Nephron progenitor cell (in vitro differentiated cells): ENCODE results near the gene HACD2.

Source experiments
- DNase-seq: peaks from one replicate; pipeline ENCODE4 v3.0.0; 2021
- H3K27ac Mint-ChIP-seq: 2 replicates; pipeline ENCODE4 v1.8.0; 2021; ENCODE audit warnings: mild to moderate bottlenecking, moderate library complexity, mixed read lengths
- H3K27me3 Mint-ChIP-seq: 2 replicates; pipeline ENCODE4 v1.8.0; 2021; ENCODE audit warnings: mild to moderate bottlenecking, low read depth, mixed read lengths; ENCODE audit not compliant: poor library complexity
- H3K36me3 Mint-ChIP-seq: 2 replicates; pipeline ENCODE4 v1.8.0; 2021; ENCODE audit warnings: low read depth, mixed read lengths
- H3K4me1 Mint-ChIP-seq: 2 replicates; pipeline ENCODE4 v1.8.0; 2021; ENCODE audit warnings: mixed read lengths
- H3K4me3 Mint-ChIP-seq: 2 replicates; pipeline ENCODE4 v1.8.0; 2021; ENCODE audit warnings: mild to moderate bottlenecking, moderate library complexity, mixed read lengths
- H3K9me3 Mint-ChIP-seq: 2 replicates; pipeline ENCODE4 v1.8.0; 2021; ENCODE audit warnings: mild to moderate bottlenecking, moderate library complexity, mixed read lengths
- CTCF ChIP-seq: fragments of 200-600 bp; sonication (generic); IDR thresholded peaks from 2 replicates; pipeline ENCODE4 v1.5.0; 2021; ENCODE audit warnings: antibody characterized with exemption

HACD2 gene

DNA sequence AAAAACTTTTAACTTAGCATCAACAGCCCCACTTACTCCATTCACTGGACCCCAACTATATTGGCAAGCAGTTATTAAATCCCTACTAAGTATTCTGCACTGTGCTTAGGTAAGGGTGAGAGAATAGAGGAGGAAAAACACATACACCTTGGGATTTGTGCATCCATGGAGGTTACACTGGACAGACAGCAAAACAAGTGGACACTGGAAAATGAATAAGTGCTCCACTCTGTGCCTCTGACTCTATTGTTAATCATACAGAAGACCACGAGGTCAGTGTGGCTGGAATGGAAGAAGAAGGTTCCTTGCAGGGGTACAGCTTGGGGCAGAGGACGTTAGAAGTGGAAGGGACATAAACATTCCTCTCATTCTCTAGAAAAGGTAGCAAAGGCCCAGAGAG lies 139.2 kb downstream of the HACD2 start:
- Mint-ChIP-seq H3K27ac (no peak overlapping the region), H3K4me1 (peaks cover 45% of the 10 kb centered on the region), H3K9me3 (no peaks in the 10 kb centered on the region), H3K27me3 (peaks cover 54% of the 10 kb centered on the region), H3K4me3 (peak overlapping the region; percentile 76), H3K36me3 (no peaks in the 10 kb centered on the region)
- DNase-seq: no peak
- no peak for TF ChIP-seq CTCF

DNA sequence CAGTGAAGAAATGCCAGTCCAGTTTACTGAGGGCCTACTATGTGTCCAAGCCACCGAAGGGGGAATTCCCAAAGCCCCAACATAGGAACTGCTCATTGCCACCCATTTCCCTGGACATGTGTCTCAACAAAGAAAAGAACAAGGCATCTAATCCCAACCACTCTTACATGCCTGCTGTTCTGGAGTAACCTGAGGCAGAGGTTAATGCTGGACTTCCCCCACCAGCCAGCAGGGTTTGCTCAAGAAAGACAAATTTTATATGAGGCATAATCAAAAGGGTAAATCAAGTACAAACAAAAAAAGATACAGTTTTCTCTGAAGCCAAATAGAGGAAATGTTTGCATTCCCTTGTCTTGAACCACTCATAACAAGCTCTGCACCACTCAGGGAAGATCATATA lies 140.1 kb downstream of the HACD2 start:
- no peak for TF ChIP-seq CTCF
- Mint-ChIP-seq H3K4me3 (no peak overlapping the region), H3K27ac (no peak overlapping the region), H3K9me3 (no peaks in the 10 kb centered on the region), H3K4me1 (peaks cover 48% of the 10 kb centered on the region), H3K36me3 (no peaks in the 10 kb centered on the region), H3K27me3 (peaks cover 48% of the 10 kb centered on the region)
- no peak for DNase-seq

- no peak overlapping the region for H3K4me3 Mint-ChIP-seq
- no peak for TF ChIP-seq CTCF
- no peaks in the 10 kb centered on the region for H3K36me3 Mint-ChIP-seq
- H3K9me3 Mint-ChIP-seq: no peaks in the 10 kb centered on the region
- DNase-seq: peak; percentile 22
- no peak overlapping the region for H3K27ac Mint-ChIP-seq
- H3K27me3 Mint-ChIP-seq: peaks cover 48% of the 10 kb centered on the region
- peaks cover 52% of the 10 kb centered on the region for H3K4me1 Mint-ChIP-seq
These were observed 140.8 kb downstream of the HACD2 start for GRCh38 chr3:123444023-123444422.

GRCh38 chr3:123442908-123443307 lies 141.9 kb downstream of the HACD2 start:
- no peak for TF ChIP-seq CTCF
- Mint-ChIP-seq H3K4me3 (no peak overlapping the region), H3K9me3 (no peaks in the 10 kb centered on the region), H3K27me3 (peaks cover 43% of the 10 kb centered on the region), H3K4me1 (peaks cover 59% of the 10 kb centered on the region), H3K27ac (no peak overlapping the region), H3K36me3 (no peaks in the 10 kb centered on the region)
- DNase-seq: no peak

DNA sequence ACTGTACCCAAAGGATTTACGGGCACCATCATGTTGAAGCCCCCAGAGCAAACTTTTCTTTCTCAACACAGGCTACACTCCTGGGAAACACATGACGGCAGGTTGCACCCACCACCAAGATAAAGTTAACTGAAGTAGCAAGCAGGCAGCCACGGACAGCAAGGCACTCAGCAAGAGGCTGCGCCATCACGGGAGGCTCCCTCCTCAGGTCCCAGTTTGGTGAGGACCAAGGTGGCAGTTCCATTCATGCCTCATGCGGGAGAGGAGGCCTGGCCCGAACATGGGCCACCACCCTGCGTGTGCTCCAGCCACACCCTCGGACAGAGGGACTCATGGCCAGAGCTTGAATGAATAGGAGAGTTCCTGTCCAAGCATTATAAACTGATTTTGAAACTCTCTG lies 142.7 kb downstream of the HACD2 start:
- DNase-seq: no peak
- peaks cover 36% of the 10 kb centered on the region for H3K27me3 Mint-ChIP-seq
- H3K27ac Mint-ChIP-seq: no peak overlapping the region
- H3K4me1 Mint-ChIP-seq: peaks cover 62% of the 10 kb centered on the region
- no peak for TF ChIP-seq CTCF
- no peak overlapping the region for H3K4me3 Mint-ChIP-seq
- no peaks in the 10 kb centered on the region for H3K36me3 Mint-ChIP-seq
- no peaks in the 10 kb centered on the region for H3K9me3 Mint-ChIP-seq
